HG03457 (cell line): ENCODE measurements around the gene CEMIP.

ENCODE experiments used
- ATAC-seq: cut with Tn5 transposase; IDR thresholded peaks from one replicate; pipeline ENCODE4 v1.9.1; 2021; ENCODE audit warnings: moderate number of reproducible peaks; ENCODE audit not compliant: unreplicated experiment

The CEMIP gene

GRCh38 chr15:80780416-80781221 is 1.4 kb downstream of the CEMIP start:
- no peak for ATAC-seq

- no peak for ATAC-seq
Measured at GRCh38 chr15:80783260-80783659, 4.1 kb downstream of the CEMIP start.

- ATAC-seq: no peak
Measured at GRCh38 chr15:80785335-80785734, 6.2 kb downstream of the CEMIP start.

- ATAC-seq: no peak
Measured at GRCh38 chr15:80785811-80786354, 6.7 kb downstream of the CEMIP start.

DNA sequence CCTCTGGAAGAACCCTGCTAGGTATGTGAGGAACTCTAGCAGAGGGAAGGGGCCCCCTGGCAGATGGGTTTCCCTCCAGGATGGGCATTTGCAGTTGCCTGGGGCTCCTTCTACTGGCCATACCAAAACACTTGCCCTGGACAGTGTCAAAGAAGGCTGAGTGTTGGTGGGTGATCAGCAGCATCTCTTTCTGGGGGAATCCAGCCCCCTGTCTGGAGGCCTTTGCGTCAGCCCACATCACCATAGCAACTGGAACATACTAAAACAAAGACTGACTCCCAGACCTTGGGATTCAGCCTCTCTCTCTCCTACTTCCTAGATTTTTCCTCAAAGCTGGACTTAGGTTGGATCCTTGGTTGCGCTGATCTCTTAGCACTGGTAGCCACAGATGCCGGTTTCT is 8.1 kb downstream of the CEMIP start:
- no peak for ATAC-seq

DNA sequence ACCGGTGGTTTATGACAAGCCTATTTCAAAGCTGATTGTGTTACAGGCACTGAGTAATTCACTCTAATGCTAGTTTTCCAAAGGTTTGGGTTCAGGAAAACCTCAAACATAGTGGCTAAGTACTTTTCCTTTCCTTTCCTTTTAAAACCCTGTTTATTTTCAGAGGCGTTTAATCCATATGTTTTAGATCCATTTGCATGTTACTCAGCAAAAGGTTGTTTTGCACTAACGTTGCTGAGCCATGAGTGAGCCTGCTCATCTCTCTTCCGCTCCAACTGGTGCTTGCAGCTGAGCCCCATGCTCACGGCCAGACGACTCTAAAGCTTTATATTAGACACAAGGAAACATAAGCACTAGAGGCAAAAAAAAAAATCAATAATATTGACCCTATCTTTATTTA is 9.4 kb downstream of the CEMIP start:
- ATAC-seq: no peak

DNA sequence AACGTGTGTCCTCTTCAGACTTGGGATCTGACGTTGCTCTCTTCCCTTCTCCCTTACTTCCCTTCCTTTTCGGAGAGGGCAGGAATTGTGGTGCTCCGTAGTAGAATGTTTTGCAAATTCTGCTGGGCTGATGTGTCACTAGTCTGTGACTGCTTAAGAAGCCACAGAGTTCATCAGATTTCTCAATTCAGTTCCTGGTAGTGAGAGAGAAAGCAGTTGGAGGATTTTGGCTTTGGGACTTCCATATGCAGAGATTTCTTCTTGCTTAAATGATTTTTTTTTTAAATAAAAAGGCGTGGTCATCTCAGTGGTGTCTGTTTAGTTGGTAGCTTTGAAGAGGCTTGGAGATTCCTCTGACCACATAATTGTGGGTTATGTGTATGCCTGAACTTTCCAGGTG is 10.1 kb downstream of the CEMIP start:
- ATAC-seq: no peak

GRCh38 chr15:80789796-80790195 is 10.6 kb downstream of the CEMIP start:
- no peak for ATAC-seq

GRCh38 chr15:80790236-80790635 is 11.1 kb downstream of the CEMIP start:
- ATAC-seq: no peak

GRCh38 chr15:80791004-80791403 is 11.8 kb downstream of the CEMIP start:
- no peak for ATAC-seq

- ATAC-seq: no peak
Measured at GRCh38 chr15:80796407-80796806, 17.2 kb downstream of the CEMIP start.

- no peak for ATAC-seq
Measured at GRCh38 chr15:80798911-80799310, 19.7 kb downstream of the CEMIP start.

DNA sequence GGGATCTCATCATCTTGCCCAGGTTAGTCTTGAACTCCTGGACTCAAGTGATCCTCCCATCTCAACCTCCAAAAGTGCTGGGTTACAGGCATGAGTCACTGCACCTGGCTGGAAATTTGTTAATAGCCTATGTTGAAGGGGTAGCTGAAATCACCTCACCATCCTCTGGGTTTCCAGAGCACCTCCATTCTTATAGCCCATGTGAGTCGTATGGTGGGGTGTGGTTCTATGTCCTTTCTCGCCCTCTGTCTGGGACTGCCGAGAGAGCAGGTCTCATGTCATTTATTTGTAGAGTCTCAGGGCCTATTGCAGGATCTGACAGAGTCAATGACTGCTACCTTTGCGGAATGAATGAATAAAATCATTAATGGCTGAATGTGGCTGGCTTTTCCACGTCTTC is 20.9 kb downstream of the CEMIP start:
- ATAC-seq: no peak

DNA sequence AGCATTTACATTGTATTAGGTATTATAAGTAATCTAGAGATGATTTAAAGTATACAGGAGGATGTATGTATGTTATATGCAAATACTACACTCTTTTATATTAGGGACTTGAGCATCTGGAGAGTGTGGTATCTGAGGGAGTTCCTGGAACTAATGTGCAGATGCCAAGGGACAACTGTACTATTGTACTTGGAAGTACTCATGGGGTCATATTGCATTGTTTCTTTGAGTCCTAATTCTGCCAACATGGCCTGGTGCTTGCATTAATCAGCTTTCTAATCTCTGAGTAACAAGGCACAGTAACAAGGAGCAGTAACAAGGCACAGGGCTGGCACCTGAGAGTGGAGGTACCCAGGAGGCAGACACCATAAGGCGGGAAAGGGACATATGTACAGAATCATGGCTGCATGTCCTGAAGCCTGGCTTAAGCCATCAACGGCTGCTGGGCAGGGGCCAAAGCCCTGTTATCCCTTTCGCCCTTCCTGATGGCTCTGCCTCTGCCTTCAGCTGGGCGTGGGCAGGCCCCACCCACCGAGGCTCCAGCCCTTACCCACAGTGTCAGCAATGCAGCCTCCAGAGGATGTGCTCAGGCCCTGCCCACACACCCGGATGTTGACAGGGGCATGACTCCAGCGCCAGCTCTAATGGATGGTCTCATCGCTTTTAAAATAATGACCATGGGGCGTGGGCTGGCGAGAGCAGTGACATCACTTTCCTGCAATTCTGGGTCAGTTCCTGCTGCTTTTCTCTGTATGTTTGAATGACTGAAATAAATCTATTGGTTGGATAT is 22.9 kb downstream of the CEMIP start:
- no peak for ATAC-seq

- no peak for ATAC-seq
Measured at GRCh38 chr15:80803580-80804525, 24.7 kb downstream of the CEMIP start.

- no peak for ATAC-seq
Measured at GRCh38 chr15:80804970-80805495, 25.9 kb downstream of the CEMIP start.

GRCh38 chr15:80811781-80812315 is 32.7 kb downstream of the CEMIP start:
- no peak for ATAC-seq

- no peak for ATAC-seq
Measured at GRCh38 chr15:80815106-80815505, 35.9 kb downstream of the CEMIP start.

- no peak for ATAC-seq
Measured at GRCh38 chr15:80816049-80816653, 37.0 kb downstream of the CEMIP start.

- ATAC-seq: no peak
Measured at GRCh38 chr15:80816936-80817335, 37.8 kb downstream of the CEMIP start.
